ENCODE measurements around the gene CYSLTR2.

CYSLTR2 gene

DNA sequence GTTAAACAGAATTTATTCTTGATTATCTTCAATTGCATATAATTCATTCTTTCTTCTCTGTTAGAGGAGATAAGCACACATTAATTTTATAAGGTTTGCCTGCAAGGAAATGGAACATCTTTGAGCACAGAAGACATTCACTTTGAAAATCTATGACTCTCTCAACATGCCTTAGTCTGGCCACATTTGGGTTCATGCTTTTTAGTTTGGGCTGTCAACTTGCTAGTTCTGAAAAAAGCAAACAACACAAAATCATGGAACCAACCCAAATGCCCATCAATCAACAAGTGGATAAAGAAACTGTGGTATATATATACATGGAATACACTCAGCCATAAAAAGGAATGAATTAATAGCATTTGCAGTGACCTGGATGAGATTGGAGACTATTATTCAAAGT, 71.5 kb downstream of the CYSLTR2 start:
- Histone ChIP-seq H3K4me3 (ENCODE audit: low read depth, low read length) (no peak overlapping the region), H3K9me3 (ENCODE audit: severe bottlenecking) (no peaks in the 10 kb centered on the region), H3K36me3 (no peaks in the 10 kb centered on the region), H3K27ac (no peak overlapping the region), H3K27me3 (ENCODE audit: insufficient read depth, low read depth, severe bottlenecking) (no peaks in the 10 kb centered on the region)
- no peak for DNase-seq
- TF ChIP-seq, protein P1, sequence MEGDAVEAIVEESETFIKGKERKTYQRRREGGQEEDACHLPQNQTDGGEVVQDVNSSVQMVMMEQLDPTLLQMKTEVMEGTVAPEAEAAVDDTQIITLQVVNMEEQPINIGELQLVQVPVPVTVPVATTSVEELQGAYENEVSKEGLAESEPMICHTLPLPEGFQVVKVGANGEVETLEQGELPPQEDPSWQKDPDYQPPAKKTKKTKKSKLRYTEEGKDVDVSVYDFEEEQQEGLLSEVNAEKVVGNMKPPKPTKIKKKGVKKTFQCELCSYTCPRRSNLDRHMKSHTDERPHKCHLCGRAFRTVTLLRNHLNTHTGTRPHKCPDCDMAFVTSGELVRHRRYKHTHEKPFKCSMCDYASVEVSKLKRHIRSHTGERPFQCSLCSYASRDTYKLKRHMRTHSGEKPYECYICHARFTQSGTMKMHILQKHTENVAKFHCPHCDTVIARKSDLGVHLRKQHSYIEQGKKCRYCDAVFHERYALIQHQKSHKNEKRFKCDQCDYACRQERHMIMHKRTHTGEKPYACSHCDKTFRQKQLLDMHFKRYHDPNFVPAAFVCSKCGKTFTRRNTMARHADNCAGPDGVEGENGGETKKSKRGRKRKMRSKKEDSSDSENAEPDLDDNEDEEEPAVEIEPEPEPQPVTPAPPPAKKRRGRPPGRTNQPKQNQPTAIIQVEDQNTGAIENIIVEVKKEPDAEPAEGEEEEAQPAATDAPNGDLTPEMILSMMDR (IDR thresholded peaks at IDR 0.05; ENCODE audit: low read depth, low read length): no peak

DNA sequence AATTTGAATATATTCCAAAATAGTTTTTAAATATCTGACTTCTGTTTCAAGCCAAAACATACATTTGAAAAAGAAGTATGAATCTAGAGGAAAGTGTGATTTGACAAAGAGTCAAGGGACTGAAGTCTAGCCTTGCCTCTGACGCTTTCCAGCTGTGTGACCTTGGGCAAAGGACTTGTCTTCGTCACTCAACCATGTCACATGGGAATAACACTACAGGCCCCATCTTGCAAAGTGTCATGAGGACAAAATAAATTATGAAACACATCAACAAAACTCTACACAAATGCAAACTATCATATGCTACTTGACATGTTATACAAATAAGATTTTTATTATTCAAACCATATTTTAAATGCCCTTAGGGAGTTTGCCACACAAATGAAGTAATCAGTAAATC, 73.0 kb downstream of the CYSLTR2 start:
- TF ChIP-seq, protein P1 (IDR thresholded peaks at IDR 0.05; ENCODE audit: low read depth, low read length): no peak

DNA sequence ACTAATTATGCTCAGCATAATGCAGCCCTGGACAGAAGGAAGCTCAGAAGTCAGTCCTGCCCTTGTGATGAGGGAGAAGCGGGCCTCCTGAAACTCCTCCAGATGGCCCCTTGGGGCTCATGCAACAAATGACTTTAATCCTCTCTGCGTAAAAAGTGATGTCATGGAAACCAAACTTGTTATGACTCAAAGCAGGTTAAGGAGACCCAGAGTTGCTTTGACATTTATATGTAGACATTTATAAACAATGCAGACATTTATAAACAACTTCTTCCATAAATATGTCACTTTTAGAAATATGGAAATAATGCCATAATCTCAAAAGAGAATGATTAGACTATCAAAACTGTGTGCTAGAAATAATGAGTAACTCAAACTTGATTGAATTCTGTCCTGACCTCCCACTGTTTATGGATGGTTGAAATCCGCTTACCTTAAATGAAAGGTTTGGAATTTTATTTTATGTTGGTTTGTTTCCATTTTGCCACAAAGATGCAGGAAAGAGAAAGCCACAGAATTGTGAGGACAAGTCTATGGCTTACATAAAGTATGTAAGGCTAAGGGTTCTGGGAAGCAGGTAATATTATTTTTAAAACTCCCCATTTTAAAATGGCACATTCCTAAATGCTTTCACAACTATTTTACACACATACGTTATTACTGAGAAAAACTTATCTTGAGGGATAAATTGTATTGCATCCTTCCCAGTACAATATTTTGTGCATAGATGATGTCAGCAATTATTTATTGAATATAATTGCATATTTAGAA, 73.7 kb downstream of the CYSLTR2 start:
- no peak overlapping the region for H3K27ac ChIP-seq
- DNase-seq: no peak
- no peaks in the 10 kb centered on the region for H3K9me3 ChIP-seq (ENCODE audit: severe bottlenecking)
- no peaks in the 10 kb centered on the region for H3K27me3 ChIP-seq (ENCODE audit: insufficient read depth, low read depth, severe bottlenecking)
- no peaks in the 10 kb centered on the region for H3K36me3 ChIP-seq
- TF ChIP-seq, protein P1 (IDR thresholded peaks at IDR 0.05; ENCODE audit: low read depth, low read length): no peak
- no peak overlapping the region for H3K4me3 ChIP-seq (ENCODE audit: low read depth, low read length)

More for the DNA sequence above, 73.0 kb downstream of the CYSLTR2 start:
- Histone ChIP-seq H3K27ac (no peak overlapping the region), H3K9me3 (ENCODE audit: severe bottlenecking) (no peaks in the 10 kb centered on the region), H3K36me3 (no peaks in the 10 kb centered on the region), H3K27me3 (ENCODE audit: insufficient read depth, low read depth, severe bottlenecking) (no peaks in the 10 kb centered on the region), H3K4me3 (ENCODE audit: low read depth, low read length) (no peak overlapping the region)
- DNase-seq: no peak

DNA sequence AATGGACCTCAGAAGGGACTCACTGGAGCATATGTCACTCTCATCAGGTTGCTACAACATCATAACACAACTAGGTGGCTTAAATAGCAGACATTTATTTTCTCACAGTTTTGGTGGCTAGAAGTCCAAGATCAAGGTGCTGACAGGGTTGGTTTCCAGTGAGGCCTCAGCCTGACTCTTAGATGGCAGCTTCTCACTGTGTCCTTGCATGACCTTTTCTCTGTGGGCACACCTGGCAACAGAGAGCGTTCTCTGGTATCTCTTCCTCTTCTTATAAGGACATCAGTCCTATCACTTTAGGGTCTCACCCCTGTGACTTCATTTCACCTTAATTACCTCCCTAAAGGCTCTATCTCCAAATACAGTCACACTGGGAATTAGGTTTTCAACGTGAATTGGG, 74.5 kb downstream of the CYSLTR2 start:
- Histone ChIP-seq H3K36me3 (no peaks in the 10 kb centered on the region), H3K9me3 (ENCODE audit: severe bottlenecking) (no peaks in the 10 kb centered on the region), H3K27ac (no peak overlapping the region), H3K27me3 (ENCODE audit: insufficient read depth, low read depth, severe bottlenecking) (no peaks in the 10 kb centered on the region), H3K4me3 (ENCODE audit: low read depth, low read length) (no peak overlapping the region)
- DNase-seq: no peak
- TF ChIP-seq, protein P1 (IDR thresholded peaks at IDR 0.05; ENCODE audit: low read depth, low read length): no peak

DNA sequence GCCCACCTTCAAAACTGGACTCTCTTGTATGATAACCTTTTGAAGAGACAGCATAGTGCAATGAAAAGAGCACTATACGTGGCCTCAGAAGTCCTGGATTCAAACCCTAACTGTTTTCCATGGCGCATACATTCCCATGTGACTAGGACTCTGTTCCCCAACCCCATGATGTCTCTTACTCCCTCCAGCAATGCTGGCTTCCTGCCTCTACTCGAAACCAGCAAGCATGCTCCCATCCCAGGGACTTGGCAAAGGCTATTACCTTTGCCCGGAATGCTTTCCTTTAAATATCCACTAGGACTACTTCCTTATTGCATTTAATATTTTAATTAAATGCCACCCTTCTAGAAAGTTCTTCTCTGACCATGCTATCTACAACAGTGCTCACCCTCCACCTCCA, 75.1 kb downstream of the CYSLTR2 start:
- H3K4me3 ChIP-seq (ENCODE audit: low read depth, low read length): no peak overlapping the region
- no peaks in the 10 kb centered on the region for H3K9me3 ChIP-seq (ENCODE audit: severe bottlenecking)
- H3K27ac ChIP-seq: no peak overlapping the region
- no peaks in the 10 kb centered on the region for H3K36me3 ChIP-seq
- TF ChIP-seq, protein P1 (IDR thresholded peaks at IDR 0.05; ENCODE audit: low read depth, low read length): no peak
- no peak for DNase-seq
- no peaks in the 10 kb centered on the region for H3K27me3 ChIP-seq (ENCODE audit: insufficient read depth, low read depth, severe bottlenecking)

DNA sequence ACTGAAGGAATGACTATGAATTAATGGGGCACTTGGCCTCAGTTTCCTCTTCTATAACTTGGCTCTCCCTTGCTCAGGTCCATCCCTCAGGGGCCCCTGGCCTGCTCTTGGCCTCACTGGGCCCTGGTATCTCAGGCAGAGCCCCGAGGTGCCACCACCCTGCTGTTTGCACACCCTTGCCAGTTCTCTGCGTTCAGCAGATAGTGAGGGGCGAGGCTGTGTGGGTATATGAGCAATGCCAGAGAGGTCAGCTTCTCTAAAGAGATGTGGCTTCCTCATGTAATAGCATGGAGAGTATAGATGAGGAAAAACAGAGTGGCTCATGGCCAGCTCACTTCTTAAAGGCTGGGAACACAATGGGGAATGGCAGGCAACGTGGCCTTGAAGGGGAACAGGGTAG, 76.1 kb downstream of the CYSLTR2 start:
- H3K27ac ChIP-seq: no peak overlapping the region
- no peak for DNase-seq

More for the DNA sequence above, 76.1 kb downstream of the CYSLTR2 start:
- H3K9me3 ChIP-seq (ENCODE audit: severe bottlenecking): no peaks in the 10 kb centered on the region
- no peak overlapping the region for H3K4me3 ChIP-seq (ENCODE audit: low read depth, low read length)
- no peaks in the 10 kb centered on the region for H3K27me3 ChIP-seq (ENCODE audit: insufficient read depth, low read depth, severe bottlenecking)
- no peaks in the 10 kb centered on the region for H3K36me3 ChIP-seq
- TF ChIP-seq, protein P1 (IDR thresholded peaks at IDR 0.05; ENCODE audit: low read depth, low read length): no peak

Measured in WERI-Rb-1 (cell line).